HK-2 (cell line): ENCODE data around the gene RAB34.
A peak's percentile ranks its signal among the peaks of the same experiment; 100 is the strongest.
"Not testable (repeated sequence)": the region's sequence is repeated elsewhere in the genome, so short reads cannot be mapped to it uniquely, and the experiment has no call there.

Experiments
- DNase-seq: peaks from one replicate; pipeline ENCODE4 v3.0.0-alpha.2; 2018; ENCODE audit not compliant: unreplicated experiment

RAB34 gene

DNA sequence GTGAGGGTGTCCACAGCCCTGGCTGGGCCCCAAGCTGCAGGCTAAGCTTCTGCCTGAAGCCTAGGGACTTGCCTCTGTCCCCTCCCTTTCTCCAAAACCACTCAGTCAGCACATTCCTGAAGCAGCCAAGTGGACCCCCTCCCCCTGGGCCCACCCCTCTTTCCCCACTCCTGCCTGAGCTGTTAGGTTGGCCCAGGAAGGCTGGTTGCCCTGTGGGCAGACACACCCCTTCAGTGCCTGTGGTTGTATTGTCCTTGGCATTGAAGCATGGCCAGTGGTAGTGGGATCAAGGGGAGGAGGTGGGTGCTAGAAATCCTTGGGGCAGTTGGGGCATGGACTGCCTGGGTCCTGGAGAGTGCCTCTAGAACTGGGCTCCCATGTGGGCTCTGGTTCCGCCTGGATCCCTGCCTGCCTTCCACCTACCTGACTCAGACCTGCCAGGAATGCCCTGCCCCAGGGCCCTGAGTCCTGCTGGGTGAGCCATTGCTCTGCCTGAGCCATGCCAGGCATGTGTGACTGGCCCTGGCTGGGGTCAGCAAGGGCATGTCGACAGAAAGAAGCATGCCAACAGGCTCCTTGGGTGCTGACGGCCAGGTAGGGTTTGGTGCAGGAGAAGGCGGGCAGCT, 28.2 kb upstream of the RAB34 start:
- peak; percentile 64 for DNase-seq

GRCh38 chr17:28744972-28745785, 27.5 kb upstream of the RAB34 start:
- peak; percentile 64 for DNase-seq

GRCh38 chr17:28744104-28744971, 26.7 kb upstream of the RAB34 start:
- DNase-seq = peak; percentile 74

GRCh38 chr17:28743243-28744103, 25.8 kb upstream of the RAB34 start, which contains the start of gene TRAF4:
TRAF4 (plus strand) TSS chr17:28744011; CDS start chr17:28744113, 102 bp downstream.
- DNase-seq = peak; percentile 81

DNA sequence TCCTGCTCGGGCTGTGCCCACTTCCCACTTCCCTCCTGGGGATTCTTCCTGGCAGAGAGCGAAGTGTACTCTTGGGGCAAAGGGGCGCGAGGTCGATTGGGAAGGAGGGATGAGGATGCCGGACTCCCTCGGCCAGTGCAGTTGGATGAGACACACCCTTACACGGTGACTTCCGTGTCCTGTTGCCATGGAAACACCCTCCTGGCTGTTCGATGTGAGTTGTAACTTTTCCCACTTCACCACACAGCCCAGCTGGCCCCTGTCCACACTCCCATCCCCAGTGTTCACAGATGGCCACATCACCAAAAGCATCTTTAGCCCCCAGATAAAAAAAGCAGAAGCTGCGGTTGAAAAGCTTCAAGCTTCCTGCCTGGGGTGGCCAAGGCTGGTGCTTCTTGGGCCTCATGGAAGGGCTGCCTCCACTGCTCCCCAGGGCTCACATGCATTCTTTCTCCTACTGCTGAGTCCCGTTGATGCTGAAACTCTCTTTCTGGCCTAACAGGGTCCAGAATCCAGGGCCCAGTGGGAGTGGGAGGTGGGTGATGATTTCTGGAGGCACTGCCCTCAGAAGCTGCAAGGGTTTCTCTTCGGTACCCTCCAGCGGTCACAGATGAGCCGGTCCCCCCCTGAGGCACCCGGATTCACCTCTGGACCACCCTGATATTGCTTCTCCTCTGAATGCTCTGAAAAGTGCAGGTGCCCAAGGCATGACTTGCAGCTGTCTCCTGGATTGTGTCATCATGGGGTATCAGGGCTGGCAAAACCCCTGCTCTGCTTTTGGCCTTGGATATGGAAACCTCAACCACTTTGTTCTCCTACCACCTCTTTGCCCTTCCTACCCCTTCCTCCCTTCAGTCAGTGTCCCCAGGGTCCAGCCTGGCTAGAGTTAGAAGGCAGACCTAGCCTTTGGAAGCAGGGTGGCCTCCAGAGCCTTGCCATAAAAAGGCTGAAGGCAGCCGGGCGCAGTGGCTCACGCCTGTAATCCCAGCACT, 24.0 kb upstream of the RAB34 start:
- DNase-seq = no peak

GRCh38 chr17:28740406-28741357, 23.0 kb upstream of the RAB34 start:
- DNase-seq = no peak

GRCh38 chr17:28738680-28739384, 21.2 kb upstream of the RAB34 start:
- no peak for DNase-seq

DNA sequence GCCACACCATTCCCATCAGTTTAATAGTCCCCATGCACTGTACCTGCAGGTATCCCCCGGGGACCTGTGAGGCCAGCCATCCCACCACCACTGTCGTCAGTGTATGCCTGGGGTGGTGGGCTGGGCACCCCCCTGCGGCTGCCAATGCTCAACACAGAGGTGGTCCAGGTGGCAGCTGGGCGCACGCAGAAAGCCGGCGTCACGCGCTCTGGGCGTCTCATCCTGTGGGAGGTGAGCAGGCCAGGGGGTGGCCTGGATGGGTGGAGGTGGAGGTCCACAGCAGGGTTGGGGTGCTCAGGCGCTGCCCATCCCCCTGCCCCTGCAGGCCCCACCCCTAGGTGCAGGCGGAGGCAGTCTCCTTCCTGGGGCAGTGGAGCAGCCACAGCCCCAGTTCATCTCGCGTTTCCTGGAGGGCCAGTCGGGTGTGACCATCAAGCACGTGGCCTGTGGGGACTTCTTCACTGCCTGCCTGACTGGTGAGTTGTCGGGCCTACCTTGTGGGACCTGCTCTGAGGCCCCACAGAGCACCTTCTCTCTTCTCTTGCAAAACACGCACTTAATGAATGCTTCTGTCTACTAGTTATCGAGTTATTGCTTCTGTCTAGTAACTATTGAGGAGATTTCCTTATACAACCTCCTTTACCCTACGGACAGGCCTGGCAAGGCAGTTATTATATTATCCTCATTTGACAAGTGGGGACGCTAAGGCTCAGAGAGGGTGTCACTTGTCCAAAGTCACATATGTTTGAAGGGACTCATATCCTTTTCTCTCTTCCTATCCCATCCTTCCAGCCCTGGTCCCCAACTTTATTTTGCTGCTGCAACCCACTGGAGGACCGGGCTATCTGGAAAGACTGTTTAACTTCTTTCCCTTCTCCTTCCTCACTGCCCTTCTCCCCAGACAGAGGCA, 20.4 kb upstream of the RAB34 start:
- DNase-seq = peak; percentile 81

DNA sequence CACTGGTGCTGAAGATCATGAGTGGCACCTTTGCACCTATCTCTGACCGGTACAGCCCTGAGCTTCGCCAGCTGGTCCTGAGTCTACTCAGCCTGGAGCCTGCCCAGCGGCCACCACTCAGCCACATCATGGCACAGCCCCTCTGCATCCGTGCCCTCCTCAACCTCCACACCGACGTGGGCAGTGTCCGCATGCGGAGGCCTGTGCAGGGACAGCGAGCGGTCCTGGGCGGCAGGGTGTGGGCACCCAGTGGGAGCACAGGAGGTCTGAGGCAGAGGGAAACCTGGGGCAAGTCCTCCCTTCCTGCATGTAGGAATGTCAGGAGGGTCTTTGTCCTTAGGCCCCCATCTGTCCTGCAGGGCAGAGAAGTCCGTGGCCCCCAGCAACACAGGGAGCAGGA, 19.6 kb upstream of the RAB34 start:
- no peak for DNase-seq

- not testable (repeated sequence) for DNase-seq
Measured at GRCh38 chr17:28735913-28736769, 18.5 kb upstream of the RAB34 start.

- no peak for DNase-seq
Measured at GRCh38 chr17:28735242-28735722, 17.6 kb upstream of the RAB34 start.

- no peak for DNase-seq
Measured at GRCh38 chr17:28734712-28735241, 17.1 kb upstream of the RAB34 start.

GRCh38 chr17:28733346-28733745, 15.7 kb upstream of the RAB34 start:
- no peak for DNase-seq

DNA sequence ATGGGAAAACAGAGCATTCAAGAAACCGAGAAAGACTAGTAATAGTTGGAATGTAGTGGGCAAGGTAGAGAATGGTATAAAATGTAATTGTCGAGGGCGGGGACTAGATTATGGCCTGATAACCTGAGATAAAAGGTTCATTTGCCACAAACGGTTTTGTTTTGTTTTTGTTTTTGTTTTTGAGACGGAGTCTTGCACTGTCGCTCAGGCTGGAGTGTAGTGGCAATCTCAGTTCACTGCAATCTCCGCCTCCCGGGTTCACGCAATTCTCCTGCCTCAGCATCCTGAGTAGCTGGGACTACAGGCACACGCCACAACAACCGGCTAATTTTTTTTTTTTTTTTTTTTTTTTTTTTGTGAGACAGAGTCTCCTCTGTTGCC, 12.3 kb upstream of the RAB34 start:
- DNase-seq = no peak

DNA sequence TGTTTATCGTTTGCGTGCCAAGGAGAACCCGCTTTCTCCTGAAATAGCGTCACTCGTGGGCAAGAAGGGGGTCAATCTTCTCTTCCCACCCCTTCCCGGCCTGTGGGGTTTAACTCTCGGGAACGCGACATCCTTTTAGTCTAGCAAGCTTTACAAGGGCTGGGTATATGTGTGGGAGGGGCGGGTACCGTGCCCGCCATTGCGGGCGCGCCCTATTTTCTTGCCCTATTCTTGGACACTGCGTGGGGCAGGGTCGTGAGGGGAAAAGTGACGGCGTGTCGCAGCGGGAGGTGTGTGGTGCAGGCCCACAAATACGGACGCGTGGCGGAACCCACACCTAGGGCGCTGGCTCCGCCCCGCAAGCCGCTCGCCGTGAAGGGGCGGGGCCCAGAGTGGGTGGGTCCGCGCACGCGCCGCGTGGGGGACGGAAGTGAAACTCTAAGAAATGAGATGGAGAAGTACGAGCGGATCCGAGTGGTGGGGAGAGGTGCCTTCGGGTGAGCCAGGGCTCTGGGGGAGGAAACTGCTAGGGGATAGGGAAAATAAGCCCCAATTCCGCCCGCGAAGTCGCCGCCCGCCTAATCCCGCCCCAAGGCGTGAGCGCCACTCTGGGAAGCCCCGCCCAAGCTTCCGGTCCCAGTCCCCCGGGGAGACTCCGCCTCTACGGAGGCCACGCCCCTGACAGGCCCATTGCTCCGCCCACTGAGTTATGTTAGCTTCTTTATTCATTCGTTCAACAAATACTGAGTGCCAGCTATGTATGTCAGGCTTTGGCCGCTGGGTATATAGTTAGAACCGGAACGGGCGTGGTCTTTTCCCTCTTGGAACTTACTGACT, 10.9 kb upstream of the RAB34 start, which contains the start of gene NEK8:
TSS of gene NEK8 (plus strand) at position 425 of the 837 bp plus-strand sequence. CDS start at position 451, 26 bp downstream.
- DNase-seq = peak; percentile 95
